BE2C (cell line): ENCODE results near the gene MON2.

ENCODE experiments used
- DNase-seq: peaks from one replicate; pipeline ENCODE4 v3.0.0-alpha.2; 2020
- H3K27me3 ChIP-seq: fragments of 250-450 bp; sonication (Bioruptor Pico); 2 replicates; pipeline ENCODE4 v1.5.1; 2020; ENCODE audit warnings: mild to moderate bottlenecking
- H3K36me3 ChIP-seq: fragments of 250-450 bp; sonication (Bioruptor Pico); 2 replicates; pipeline ENCODE4 v1.5.1; 2020; ENCODE audit warnings: mild to moderate bottlenecking
- H3K4me1 ChIP-seq: fragments of 250-450 bp; sonication (Bioruptor Pico); 2 replicates; pipeline ENCODE4 v1.5.1; 2020
- H3K4me3 ChIP-seq: 2 replicates; pipeline ENCODE4 v1.5.1; 2011; ENCODE audit warnings: low read depth, low read length
- H3K9me3 ChIP-seq: fragments of 250-450 bp; sonication (Bioruptor Pico); 2 replicates; pipeline ENCODE4 v1.5.1; 2020
- CTCF ChIP-seq: IDR thresholded peaks from 2 replicates; pipeline ENCODE4 v1.5.1; 2012; ENCODE audit warnings: mild to moderate bottlenecking, low read depth, low read length

The MON2 gene

GRCh38 chr12:62635649-62636048 lies 169.0 kb downstream of the MON2 start:
- Histone ChIP-seq H3K9me3 (no peaks in the 10 kb centered on the region), H3K4me3 (no peak overlapping the region), H3K4me1 (0 out of 2 replicates have a peak, but pooled peaks cover 2% of the 10 kb centered on the region), H3K36me3 (no peaks in the 10 kb centered on the region), H3K27me3 (no peaks in the 10 kb centered on the region)
- no peak for TF ChIP-seq CTCF
- DNase-seq = no peak

GRCh38 chr12:62637679-62638078 lies 171.1 kb downstream of the MON2 start:
- no peaks in the 10 kb centered on the region for H3K9me3 ChIP-seq
- no peaks in the 10 kb centered on the region for H3K27me3 ChIP-seq
- no peaks in the 10 kb centered on the region for H3K4me1 ChIP-seq
- no peak overlapping the region for H3K4me3 ChIP-seq
- DNase-seq = no peak
- TF ChIP-seq CTCF = no peak
- H3K36me3 ChIP-seq = no peaks in the 10 kb centered on the region

- Histone ChIP-seq H3K4me3 (no peak overlapping the region), H3K9me3 (no peaks in the 10 kb centered on the region), H3K36me3 (no peaks in the 10 kb centered on the region), H3K4me1 (no peaks in the 10 kb centered on the region), H3K27me3 (0 out of 2 replicates have a peak, but pooled peaks cover 3% of the 10 kb centered on the region)
- TF ChIP-seq CTCF = no peak
- DNase-seq = no peak
These were observed 174.4 kb downstream of the MON2 start for GRCh38 chr12:62640910-62641448.

- 0 out of 2 replicates have a peak, but pooled peaks cover 3% of the 10 kb centered on the region for H3K27me3 ChIP-seq
- DNase-seq = no peak
- H3K9me3 ChIP-seq = no peaks in the 10 kb centered on the region
- no peak overlapping the region for H3K4me3 ChIP-seq
- TF ChIP-seq CTCF = no peak
- no peaks in the 10 kb centered on the region for H3K36me3 ChIP-seq
- no peaks in the 10 kb centered on the region for H3K4me1 ChIP-seq
These were observed 175.9 kb downstream of the MON2 start for GRCh38 chr12:62642486-62642885.

- no peak for TF ChIP-seq CTCF
- no peak for DNase-seq
These were observed 176.9 kb downstream of the MON2 start for GRCh38 chr12:62643486-62643885.

GRCh38 chr12:62646566-62646965 lies 179.9 kb downstream of the MON2 start:
- Histone ChIP-seq H3K4me1 (no peaks in the 10 kb centered on the region), H3K9me3 (no peaks in the 10 kb centered on the region), H3K27me3 (0 out of 2 replicates have a peak, but pooled peaks cover 3% of the 10 kb centered on the region), H3K36me3 (no peaks in the 10 kb centered on the region), H3K4me3 (no peak overlapping the region)
- DNase-seq = no peak
- no peak for TF ChIP-seq CTCF

More at GRCh38 chr12:62643486-62643885, 176.9 kb downstream of the MON2 start:
- no peaks in the 10 kb centered on the region for H3K9me3 ChIP-seq
- no peak overlapping the region for H3K4me3 ChIP-seq
- no peaks in the 10 kb centered on the region for H3K4me1 ChIP-seq
- 0 out of 2 replicates have a peak, but pooled peaks cover 3% of the 10 kb centered on the region for H3K27me3 ChIP-seq
- H3K36me3 ChIP-seq = no peaks in the 10 kb centered on the region
